Measurements from ENCODE around the gene ZNF112.
"Not testable (repeated sequence)": the region's sequence is repeated elsewhere in the genome, so short reads cannot be mapped to it uniquely, and the experiment has no call there.

The ZNF112 gene

GRCh38 chr19:44356383-44357111 is at the start of gene ZNF112:
TSS of gene ZNF112 (minus strand) at chr19:44356680. CDS start at chr19:44340539, 16,141 bp downstream.
- peak within 1 kb of the TSS; percentile 65 for H3K27ac ChIP-seq
- TF ChIP-seq CTCF (conservative IDR thresholded peaks at IDR 0.05), result no peak

- no peak for TF ChIP-seq CTCF (conservative IDR thresholded peaks at IDR 0.05)
- H3K27ac ChIP-seq, result peak within 1 kb of the TSS; percentile 53
These were observed 44.9 kb upstream of the ZNF112 start, which contains the start of gene ZNF285 for GRCh38 chr19:44401139-44402115. TSS of gene ZNF285 (minus strand) at chr19:44401608. CDS start at chr19:44397213, 4,395 bp downstream.

- not testable (repeated sequence) for H3K27ac ChIP-seq
These were observed 32.8 kb upstream of the ZNF112 start for GRCh38 chr19:44389268-44389667.

GRCh38 chr19:44374789-44375188 is 18.3 kb upstream of the ZNF112 start:
- TF ChIP-seq CTCF (conservative IDR thresholded peaks at IDR 0.05), result no peak
- H3K27ac ChIP-seq, result no peak overlapping the region

- no peak for TF ChIP-seq CTCF (conservative IDR thresholded peaks at IDR 0.05)
- no peak overlapping the region for H3K27ac ChIP-seq
These were observed 15.5 kb upstream of the ZNF112 start for GRCh38 chr19:44371815-44372480.

- TF ChIP-seq CTCF (conservative IDR thresholded peaks at IDR 0.05), result no peak
- H3K27ac ChIP-seq, result no peak overlapping the region
These were observed 10.5 kb upstream of the ZNF112 start for GRCh38 chr19:44367024-44367423.

- H3K27ac ChIP-seq, result peak overlapping the region; percentile 49
- no peak for TF ChIP-seq CTCF (conservative IDR thresholded peaks at IDR 0.05)
These were observed 9.9 kb downstream of the ZNF112 start for GRCh38 chr19:44346556-44346955.

Measured in VCaP (cell line).